GM13976 (cell line): ENCODE data around the gene RNF145.
A peak's percentile ranks its signal among the peaks of the same experiment; 100 is the strongest.

Source experiments
- DNase-seq: peaks from one replicate; pipeline ENCODE4 v3.0.0; 2012; ENCODE audit warnings: low spot score
- in situ Hi-C: fragments of 300-500 bp; cut with MboI; formaldehyde crosslinking; loops from one replicate; pipeline ENCODE4 v1.12.0; 2022; ENCODE audit warnings: low sequenced_read_pairs, mixed read lengths, inconsistent platforms; ENCODE audit not compliant: unreplicated experiment
- TF ChIP-seq, protein P1 (sequence below): IDR thresholded peaks from 2 replicates; pipeline ENCODE4 v1.5.1; 2012; ENCODE audit warnings: borderline replicate concordance, mild to moderate bottlenecking; ENCODE audit not compliant: insufficient read depth; ENCODE audit errors: extremely low read depth, missing control alignments, control extremely low read depth

Gene RNF145, protein sequence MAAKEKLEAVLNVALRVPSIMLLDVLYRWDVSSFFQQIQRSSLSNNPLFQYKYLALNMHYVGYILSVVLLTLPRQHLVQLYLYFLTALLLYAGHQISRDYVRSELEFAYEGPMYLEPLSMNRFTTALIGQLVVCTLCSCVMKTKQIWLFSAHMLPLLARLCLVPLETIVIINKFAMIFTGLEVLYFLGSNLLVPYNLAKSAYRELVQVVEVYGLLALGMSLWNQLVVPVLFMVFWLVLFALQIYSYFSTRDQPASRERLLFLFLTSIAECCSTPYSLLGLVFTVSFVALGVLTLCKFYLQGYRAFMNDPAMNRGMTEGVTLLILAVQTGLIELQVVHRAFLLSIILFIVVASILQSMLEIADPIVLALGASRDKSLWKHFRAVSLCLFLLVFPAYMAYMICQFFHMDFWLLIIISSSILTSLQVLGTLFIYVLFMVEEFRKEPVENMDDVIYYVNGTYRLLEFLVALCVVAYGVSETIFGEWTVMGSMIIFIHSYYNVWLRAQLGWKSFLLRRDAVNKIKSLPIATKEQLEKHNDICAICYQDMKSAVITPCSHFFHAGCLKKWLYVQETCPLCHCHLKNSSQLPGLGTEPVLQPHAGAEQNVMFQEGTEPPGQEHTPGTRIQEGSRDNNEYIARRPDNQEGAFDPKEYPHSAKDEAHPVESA

DNA sequence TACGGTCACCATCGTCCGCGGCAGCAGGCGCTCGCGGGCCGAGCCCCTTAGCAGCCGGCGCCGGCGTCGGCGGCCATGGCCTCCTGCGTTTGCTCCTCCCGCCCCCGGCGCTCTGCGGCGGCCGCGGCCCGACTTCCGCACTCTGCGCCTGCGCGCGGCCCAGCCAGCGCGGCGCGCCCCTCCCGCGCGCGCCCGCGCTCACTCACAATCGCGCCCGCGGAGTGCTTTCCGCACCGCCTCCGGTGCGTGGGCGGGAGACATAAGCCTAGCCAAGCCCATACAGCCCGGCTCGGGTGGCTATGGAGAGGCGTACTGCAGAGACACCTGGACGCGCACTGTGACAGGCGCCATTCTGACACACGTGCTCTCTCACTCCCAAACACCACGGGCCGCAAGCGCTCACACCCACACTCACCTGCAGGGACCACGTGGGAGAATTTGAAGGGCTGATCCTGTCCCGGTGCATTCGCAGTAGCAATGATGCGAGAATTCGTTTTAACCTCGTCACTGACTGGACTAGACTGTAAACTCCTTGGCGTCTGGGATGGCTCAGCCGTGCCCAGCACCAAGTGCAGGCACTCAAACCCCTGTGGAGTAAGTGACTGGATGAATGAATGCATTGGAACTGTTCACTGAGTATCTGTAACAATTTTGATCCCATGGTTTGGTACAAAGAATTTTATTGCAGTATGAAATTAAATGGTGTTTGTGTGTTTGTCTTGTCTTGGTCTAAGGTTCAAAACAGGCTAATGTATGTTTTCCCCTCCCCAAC lies at the start of gene RNF145:
TSS of gene RNF145 (minus strand) at position 116 of the 772 bp plus-strand sequence. CDS start 5,936 bp downstream, outside the sequence.
- TF ChIP-seq, protein P1, sequence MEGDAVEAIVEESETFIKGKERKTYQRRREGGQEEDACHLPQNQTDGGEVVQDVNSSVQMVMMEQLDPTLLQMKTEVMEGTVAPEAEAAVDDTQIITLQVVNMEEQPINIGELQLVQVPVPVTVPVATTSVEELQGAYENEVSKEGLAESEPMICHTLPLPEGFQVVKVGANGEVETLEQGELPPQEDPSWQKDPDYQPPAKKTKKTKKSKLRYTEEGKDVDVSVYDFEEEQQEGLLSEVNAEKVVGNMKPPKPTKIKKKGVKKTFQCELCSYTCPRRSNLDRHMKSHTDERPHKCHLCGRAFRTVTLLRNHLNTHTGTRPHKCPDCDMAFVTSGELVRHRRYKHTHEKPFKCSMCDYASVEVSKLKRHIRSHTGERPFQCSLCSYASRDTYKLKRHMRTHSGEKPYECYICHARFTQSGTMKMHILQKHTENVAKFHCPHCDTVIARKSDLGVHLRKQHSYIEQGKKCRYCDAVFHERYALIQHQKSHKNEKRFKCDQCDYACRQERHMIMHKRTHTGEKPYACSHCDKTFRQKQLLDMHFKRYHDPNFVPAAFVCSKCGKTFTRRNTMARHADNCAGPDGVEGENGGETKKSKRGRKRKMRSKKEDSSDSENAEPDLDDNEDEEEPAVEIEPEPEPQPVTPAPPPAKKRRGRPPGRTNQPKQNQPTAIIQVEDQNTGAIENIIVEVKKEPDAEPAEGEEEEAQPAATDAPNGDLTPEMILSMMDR = no peak
- DNase-seq = peak; percentile 92
- in situ Hi-C loops = no loop called here

DNA sequence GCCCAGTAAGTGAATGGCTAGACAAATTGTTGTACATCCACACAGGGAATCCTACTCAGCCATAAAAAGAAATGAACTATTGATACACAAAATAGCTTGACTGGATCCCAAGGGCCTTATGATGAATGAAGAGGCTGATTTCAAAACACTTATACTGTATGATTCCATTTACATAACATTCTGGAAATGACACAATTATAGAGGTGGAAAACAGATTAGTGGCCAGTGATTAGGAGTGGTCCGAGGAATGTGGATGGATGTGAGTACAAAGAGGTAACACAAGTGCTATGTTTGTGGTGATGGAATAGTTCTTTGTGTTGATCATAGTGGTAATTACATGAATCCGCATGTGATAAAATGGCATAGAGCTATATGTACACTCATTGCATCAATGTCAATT lies 49.0 kb upstream of the RNF145 start:
- in situ Hi-C loops = no loop called here
- TF ChIP-seq, protein P1 = no peak
- no peak for DNase-seq

DNA sequence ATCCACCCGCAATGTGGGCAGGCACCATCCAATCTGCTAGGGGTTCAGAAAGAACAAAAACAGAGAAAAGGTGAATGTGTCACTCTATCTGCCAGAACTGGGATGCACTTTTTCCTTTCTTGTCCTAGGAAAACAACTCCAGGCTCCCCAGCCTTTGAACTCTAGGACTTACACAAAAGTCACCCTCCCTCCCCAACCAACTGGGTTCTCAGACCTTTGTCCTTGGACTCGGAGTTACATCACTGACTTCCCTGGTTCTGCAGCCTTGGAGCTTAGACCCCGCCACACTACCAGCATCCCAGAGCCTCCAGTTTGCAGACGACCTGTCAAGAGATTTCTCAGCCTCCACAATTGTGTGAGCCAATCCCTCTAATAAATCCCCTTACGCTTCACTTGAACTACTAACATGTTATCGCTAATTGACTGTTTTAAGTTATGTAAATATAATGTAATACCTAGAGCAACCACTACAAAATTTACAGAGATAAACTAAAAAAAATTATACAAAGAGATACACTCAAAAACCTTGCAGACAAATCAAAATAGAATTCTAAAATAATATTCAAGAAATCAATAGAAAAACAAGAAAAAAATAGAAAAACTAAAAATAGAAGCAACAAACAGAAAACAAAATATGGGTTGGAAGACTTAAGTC lies 48.4 kb upstream of the RNF145 start:
- no peak for DNase-seq
- in situ Hi-C loops = no loop called here
- TF ChIP-seq, protein P1 = no peak

DNA sequence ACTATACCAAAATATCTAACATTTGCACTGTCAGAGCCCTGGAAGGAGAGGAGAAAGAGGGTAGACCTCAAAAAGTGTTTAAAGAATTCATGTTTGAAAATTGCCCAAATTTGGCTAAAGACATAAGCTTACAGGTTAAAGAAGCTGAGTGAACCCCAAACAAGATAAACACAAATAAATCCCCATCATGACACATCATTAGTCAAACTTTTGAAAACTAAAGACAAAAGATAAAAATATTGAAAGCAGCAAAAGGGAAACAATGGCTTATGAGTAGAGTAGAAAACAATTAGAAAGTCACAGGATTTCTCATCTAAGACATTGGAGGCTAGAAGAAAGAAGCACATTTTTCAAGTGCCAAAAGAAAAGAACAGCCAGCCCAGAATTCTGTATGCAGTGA lies 47.7 kb upstream of the RNF145 start:
- TF ChIP-seq, protein P1 = no peak
- in situ Hi-C loops = no loop called here

DNA sequence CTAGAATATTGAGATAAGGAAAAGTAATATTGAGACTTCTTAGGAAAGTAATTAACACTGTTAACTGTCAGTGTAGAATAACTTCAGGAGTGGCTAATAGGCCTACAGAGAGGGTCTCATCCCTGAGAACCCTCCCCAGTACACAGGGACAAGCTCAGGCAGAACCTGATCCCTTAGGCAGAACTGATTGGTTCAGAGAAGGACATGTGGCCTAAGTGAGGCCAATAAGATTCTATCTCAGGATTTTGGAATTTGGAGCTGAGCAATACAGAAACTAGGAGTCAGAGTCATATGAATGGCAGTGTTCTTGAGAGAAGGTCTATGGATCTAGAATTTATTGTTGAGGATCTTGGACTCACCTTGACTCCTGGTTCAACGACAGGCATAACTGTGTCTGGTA lies 42.8 kb upstream of the RNF145 start:
- TF ChIP-seq, protein P1 = no peak
- DNase-seq = no peak
- in situ Hi-C loops = no loop called here

More for the DNA sequence above, 47.7 kb upstream of the RNF145 start:
- no peak for DNase-seq

DNA sequence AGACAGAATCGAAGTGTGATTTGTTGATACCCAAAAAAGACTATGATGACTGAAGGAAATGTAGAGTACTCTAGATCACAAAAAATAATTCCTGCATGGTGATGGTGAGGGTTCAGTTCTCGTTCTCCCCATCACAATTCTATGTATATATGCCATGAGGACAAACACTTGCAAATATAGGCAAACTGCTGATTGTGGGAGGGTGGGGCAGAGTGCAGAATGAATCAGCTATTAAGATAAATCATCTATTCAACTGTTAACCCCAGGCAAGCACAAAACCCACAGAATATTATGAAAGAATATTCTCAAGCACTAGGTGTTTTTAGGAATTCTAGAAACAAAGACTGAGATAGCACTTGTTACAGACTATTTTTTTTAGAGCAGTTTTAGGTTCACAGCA lies 39.8 kb upstream of the RNF145 start:
- in situ Hi-C loops = no loop called here

More for the DNA sequence above, 39.8 kb upstream of the RNF145 start:
- TF ChIP-seq, protein P1 = no peak
- DNase-seq = no peak
